HEK293 (cell line): ENCODE measurements around the gene GIPC1.

Source experiments
- CTCF ChIA-PET: fragments of 350-600 bp; formaldehyde crosslinking; extraction: SDS; loops from one replicate; lab custom pipeline; 2021; ENCODE audit warnings: antibody characterized with exemption; lab: Yijun Ruan, JAX
- POLR2A ChIA-PET: fragments of 300-600 bp; formaldehyde crosslinking; extraction: SDS; loops from one replicate; lab custom pipeline; 2020; ENCODE audit warnings: antibody characterized with exemption, inconsistent platforms; lab: Yijun Ruan, JAX
- H3K27ac ChIP-seq: fragments of 200-500 bp; sonication (Bioruptor generic); 2 replicates; pipeline ENCODE4 v1.5.1; 2014; ENCODE audit warnings: low read depth, low read length, control low read depth, inconsistent platforms; ENCODE audit errors: extremely low read depth
- H3K36me3 ChIP-seq, 2 experiments: fragments of 200-500 bp in 1 of 2; sonication (Bioruptor generic) in 1 of 2; 1 replicate in 1 of 2; 2 replicates in 1 of 2; pipeline ENCODE4 v1.5.1; 2014 to 2017; ENCODE audit warnings: inconsistent platforms in 2 of 2, low read length in 2 of 2; ENCODE audit not compliant: control insufficient read depth in 2 of 2, insufficient read depth in 1 of 2
- H3K4me1 ChIP-seq: fragments of 200-500 bp; sonication (Bioruptor generic); 2 replicates; pipeline ENCODE4 v1.5.1; 2014; ENCODE audit warnings: mild to moderate bottlenecking, low read length, inconsistent platforms; ENCODE audit not compliant: control insufficient read depth, insufficient read depth
- H3K4me3 ChIP-seq: 2 replicates; pipeline ENCODE4 v1.5.1; 2011; ENCODE audit warnings: low read depth, mild to moderate bottlenecking, control low read depth, low read length, moderate library complexity
- H3K9me3 ChIP-seq: fragments of 200-500 bp; sonication (Bioruptor generic); 2 replicates; pipeline ENCODE4 v1.5.1; 2014; ENCODE audit warnings: low read depth, low read length, inconsistent platforms; ENCODE audit not compliant: control insufficient read depth, insufficient read depth
- GLI4 ChIP-seq: fragments of 450-650 bp; formaldehyde crosslinking; IDR thresholded peaks from 2 replicates; pipeline ENCODE4 v1.5.1; 2016; ENCODE audit warnings: missing biosample characterization, missing genetic modification characterization
- GLIS2 ChIP-seq: fragments of 450-650 bp; formaldehyde crosslinking; IDR thresholded peaks from 2 replicates; pipeline ENCODE4 v1.5.1; 2016; ENCODE audit warnings: missing biosample characterization, missing genetic modification characterization
- KLF9 ChIP-seq: fragments of 450-650 bp; formaldehyde crosslinking; IDR thresholded peaks from 2 replicates; pipeline ENCODE4 v1.5.1; 2016; ENCODE audit warnings: missing biosample characterization, missing genetic modification characterization, low read depth
- ZFP3 ChIP-seq: fragments of 450-650 bp; formaldehyde crosslinking; IDR thresholded peaks from 2 replicates; pipeline ENCODE4 v1.5.1; 2016; ENCODE audit warnings: low read depth, missing biosample characterization, missing genetic modification characterization
- ZNF2 ChIP-seq: fragments of 450-650 bp; formaldehyde crosslinking; IDR thresholded peaks from 2 replicates; pipeline ENCODE4 v1.5.1; 2016; ENCODE audit warnings: missing biosample characterization, missing genetic modification characterization
- ZNF202 ChIP-seq: fragments of 450-650 bp; formaldehyde crosslinking; IDR thresholded peaks from 2 replicates; pipeline ENCODE4 v1.5.1; 2016; ENCODE audit warnings: missing biosample characterization, missing genetic modification characterization, borderline replicate concordance
- ZNF302 ChIP-seq: fragments of 450-650 bp; formaldehyde crosslinking; IDR thresholded peaks from 2 replicates; pipeline ENCODE4 v1.5.1; 2016; ENCODE audit warnings: missing biosample characterization, missing genetic modification characterization, low read depth
- ZNF48 ChIP-seq: fragments of 450-650 bp; formaldehyde crosslinking; IDR thresholded peaks from 2 replicates; pipeline ENCODE4 v1.5.1; 2016; ENCODE audit warnings: missing biosample characterization, missing genetic modification characterization
- TF ChIP-seq, protein P1 (sequence below): fragments of 450-650 bp; formaldehyde crosslinking; IDR thresholded peaks from 2 replicates; pipeline ENCODE4 v1.5.1; 2016; ENCODE audit warnings: missing biosample characterization, missing genetic modification characterization
- TF ChIP-seq, protein P2 (sequence below): fragments of 450-650 bp; formaldehyde crosslinking; IDR thresholded peaks from 2 replicates; pipeline ENCODE4 v1.5.1; 2016; ENCODE audit warnings: missing biosample characterization, missing genetic modification characterization
- TF ChIP-seq, protein P3 (sequence below): fragments of 450-650 bp; formaldehyde crosslinking; IDR thresholded peaks from 2 replicates; pipeline ENCODE4 v1.5.1; 2016; ENCODE audit warnings: missing biosample characterization, missing genetic modification characterization
- TF ChIP-seq, protein P4 (sequence below): fragments of 450-650 bp; formaldehyde crosslinking; IDR thresholded peaks from 2 replicates; pipeline ENCODE4 v1.5.1; 2016; ENCODE audit warnings: missing biosample characterization, missing genetic modification characterization

Gene GIPC1

DNA sequence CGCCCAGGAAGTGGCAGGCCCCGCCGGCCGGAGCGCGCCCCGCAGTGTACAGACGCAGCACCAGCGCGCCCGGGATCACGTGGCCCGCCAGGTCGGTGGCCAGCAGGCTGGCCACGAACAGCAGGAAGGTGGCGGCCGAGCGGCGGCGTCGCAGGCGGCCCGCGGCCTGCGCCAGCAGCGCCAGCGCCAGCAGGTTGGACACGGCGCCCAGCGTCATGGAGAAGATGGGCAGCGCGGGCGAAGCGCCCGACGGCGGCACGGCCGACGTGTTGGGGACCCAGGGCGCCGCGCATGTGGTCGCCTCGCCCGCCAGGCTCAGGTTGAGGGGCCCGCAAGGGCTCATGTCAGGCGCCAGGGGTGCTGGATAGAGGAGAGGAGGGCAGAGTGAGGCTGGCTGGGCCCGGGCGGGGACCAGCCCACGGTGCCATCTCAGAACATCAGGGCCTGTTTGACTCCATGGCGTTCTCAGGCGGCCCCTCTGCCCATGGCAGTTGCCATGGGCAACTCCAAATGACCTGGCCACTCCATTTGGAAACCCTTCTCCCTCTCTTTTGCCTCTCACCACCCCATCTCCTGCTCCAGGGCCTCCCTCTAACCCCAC, 21.8 kb downstream of the GIPC1 start (continued):
- no peak for TF ChIP-seq ZNF48 (tag by site-specific recombination)
- TF ChIP-seq ZNF302 (tag by site-specific recombination): no peak
- TF ChIP-seq GLIS2 (tag by site-specific recombination): no peak
- no peak for TF ChIP-seq ZFP3 (tag by site-specific recombination)
- TF ChIP-seq, protein P1, sequence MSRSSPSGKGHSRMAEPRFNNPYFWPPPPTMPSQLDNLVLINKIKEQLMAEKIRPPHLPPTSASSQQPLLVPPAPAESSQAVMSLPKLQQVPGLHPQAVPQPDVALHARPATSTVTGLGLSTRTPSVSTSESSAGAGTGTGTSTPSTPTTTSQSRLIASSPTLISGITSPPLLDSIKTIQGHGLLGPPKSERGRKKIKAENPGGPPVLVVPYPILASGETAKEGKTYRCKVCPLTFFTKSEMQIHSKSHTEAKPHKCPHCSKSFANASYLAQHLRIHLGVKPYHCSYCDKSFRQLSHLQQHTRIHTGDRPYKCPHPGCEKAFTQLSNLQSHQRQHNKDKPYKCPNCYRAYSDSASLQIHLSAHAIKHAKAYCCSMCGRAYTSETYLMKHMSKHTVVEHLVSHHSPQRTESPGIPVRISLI (tag by site-specific recombination): no peak
- no peak for TF ChIP-seq ZNF202 (tag by site-specific recombination)
- no peak for TF ChIP-seq KLF9
- no peak for TF ChIP-seq GLI4 (tag by site-specific recombination)

DNA sequence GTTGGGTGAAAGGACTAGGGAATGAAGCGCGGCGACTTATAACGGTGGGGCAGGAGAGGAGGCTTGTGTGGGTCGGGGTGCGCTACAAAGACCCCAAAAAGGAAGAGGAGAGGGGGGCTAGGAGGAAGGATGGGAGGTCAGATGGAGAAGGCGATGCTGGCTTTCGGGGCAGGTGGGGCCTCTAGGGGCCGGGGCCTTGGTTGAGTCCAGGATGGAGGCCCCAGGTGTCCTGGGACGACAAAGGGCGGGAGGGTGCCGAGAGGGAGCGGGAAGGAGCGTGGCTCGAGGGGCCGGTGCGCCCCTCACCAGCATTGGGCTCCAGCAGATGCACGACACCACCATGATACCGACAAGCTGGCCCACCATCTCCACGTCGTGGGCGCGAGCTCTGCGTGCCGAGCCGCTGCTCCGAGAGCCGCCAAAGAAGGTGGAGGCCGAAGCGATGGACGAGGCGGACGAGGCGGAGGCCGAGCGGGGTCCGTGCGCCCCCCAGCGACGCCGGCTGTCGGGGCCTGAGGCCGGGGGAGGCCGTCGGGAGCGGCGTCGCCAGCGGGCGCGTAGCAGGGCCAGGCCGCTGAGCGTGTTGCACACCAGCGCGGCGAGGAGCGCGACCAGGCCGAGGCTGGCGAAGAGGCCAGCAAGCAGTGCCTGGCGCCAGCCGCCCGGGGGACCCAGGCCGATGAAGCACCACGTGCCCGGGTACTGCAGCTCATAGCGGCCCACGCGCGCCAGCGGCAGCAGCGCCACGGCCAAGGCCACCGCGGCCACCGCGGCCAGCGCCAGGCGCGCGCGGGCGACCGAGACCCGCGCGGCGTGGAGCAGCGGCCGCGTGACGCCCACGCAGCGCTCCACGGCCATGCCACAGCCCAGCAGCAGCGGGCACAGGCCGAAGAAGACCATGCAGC, 22.6 kb downstream of the GIPC1 start:
- ChIA-PET POLR2A (interaction anchor here (2.3 kb wide), 1 partner anchor 337 kb away, joined by 8 read pairs; the partner anchor contains the start of gene ASF1B), CTCF (interaction anchor here (0.7 to 2.0 kb wide), 8 partner anchors 7 to 337 kb away, joined by 3 to 12 read pairs (median 5); partner anchors contain the start of gene ASF1B)
- H3K4me3 ChIP-seq: no peak overlapping the region
- H3K4me1 ChIP-seq: no peaks in the 10 kb centered on the region; the same call in 1 of the 2 replicates
- TF ChIP-seq, protein P2, sequence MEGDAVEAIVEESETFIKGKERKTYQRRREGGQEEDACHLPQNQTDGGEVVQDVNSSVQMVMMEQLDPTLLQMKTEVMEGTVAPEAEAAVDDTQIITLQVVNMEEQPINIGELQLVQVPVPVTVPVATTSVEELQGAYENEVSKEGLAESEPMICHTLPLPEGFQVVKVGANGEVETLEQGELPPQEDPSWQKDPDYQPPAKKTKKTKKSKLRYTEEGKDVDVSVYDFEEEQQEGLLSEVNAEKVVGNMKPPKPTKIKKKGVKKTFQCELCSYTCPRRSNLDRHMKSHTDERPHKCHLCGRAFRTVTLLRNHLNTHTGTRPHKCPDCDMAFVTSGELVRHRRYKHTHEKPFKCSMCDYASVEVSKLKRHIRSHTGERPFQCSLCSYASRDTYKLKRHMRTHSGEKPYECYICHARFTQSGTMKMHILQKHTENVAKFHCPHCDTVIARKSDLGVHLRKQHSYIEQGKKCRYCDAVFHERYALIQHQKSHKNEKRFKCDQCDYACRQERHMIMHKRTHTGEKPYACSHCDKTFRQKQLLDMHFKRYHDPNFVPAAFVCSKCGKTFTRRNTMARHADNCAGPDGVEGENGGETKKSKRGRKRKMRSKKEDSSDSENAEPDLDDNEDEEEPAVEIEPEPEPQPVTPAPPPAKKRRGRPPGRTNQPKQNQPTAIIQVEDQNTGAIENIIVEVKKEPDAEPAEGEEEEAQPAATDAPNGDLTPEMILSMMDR (tag by site-specific recombination): 0 out of 2 replicates have a peak, but pooled peaks have one; percentile 9
- no peak for TF ChIP-seq ZNF2 (tag by site-specific recombination)
- TF ChIP-seq, protein P3, sequence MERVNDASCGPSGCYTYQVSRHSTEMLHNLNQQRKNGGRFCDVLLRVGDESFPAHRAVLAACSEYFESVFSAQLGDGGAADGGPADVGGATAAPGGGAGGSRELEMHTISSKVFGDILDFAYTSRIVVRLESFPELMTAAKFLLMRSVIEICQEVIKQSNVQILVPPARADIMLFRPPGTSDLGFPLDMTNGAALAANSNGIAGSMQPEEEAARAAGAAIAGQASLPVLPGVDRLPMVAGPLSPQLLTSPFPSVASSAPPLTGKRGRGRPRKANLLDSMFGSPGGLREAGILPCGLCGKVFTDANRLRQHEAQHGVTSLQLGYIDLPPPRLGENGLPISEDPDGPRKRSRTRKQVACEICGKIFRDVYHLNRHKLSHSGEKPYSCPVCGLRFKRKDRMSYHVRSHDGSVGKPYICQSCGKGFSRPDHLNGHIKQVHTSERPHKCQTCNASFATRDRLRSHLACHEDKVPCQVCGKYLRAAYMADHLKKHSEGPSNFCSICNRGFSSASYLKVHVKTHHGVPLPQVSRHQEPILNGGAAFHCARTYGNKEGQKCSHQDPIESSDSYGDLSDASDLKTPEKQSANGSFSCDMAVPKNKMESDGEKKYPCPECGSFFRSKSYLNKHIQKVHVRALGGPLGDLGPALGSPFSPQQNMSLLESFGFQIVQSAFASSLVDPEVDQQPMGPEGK (tag by site-specific recombination): 0 out of 2 replicates have a peak, but pooled peaks have one; percentile 42
- TF ChIP-seq, protein P4, sequence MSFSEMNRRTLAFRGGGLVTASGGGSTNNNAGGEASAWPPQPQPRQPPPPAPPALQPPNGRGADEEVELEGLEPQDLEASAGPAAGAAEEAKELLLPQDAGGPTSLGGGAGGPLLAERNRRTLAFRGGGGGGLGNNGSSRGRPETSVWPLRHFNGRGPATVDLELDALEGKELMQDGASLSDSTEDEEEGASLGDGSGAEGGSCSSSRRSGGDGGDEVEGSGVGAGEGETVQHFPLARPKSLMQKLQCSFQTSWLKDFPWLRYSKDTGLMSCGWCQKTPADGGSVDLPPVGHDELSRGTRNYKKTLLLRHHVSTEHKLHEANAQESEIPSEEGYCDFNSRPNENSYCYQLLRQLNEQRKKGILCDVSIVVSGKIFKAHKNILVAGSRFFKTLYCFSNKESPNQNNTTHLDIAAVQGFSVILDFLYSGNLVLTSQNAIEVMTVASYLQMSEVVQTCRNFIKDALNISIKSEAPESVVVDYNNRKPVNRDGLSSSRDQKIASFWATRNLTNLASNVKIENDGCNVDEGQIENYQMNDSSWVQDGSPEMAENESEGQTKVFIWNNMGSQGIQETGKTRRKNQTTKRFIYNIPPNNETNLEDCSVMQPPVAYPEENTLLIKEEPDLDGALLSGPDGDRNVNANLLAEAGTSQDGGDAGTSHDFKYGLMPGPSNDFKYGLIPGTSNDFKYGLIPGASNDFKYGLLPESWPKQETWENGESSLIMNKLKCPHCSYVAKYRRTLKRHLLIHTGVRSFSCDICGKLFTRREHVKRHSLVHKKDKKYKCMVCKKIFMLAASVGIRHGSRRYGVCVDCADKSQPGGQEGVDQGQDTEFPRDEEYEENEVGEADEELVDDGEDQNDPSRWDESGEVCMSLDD (tag by site-specific recombination): 0 out of 2 replicates have a peak, but pooled peaks have one; percentile 43
- no peak overlapping the region for H3K27ac ChIP-seq
- no peaks in the 10 kb centered on the region for H3K9me3 ChIP-seq
- H3K36me3 ChIP-seq: peaks cover 0 to 33% of the 10 kb centered on the region in 2 experiments; a peak in 2 of 3 replicates
